Right ventricle myocardium inferior (tissue), 1 donor: ENCODE data around the gene F13B. TPM values are rescaled to one million over a fixed set of nuclear protein-coding genes. Genes with fewer than 3 reads are reported as not detected.
"Not testable (repeated sequence)": the region's sequence is repeated elsewhere in the genome, so short reads cannot be mapped to it uniquely, and the experiment has no call there.

Experiments used
- ATAC-seq: fragments of 200-7000 bp; cut with Tn5 transposase; one replicate; pipeline ENCODE4 v1.9.1; 2020; ENCODE audit warnings: mild to moderate bottlenecking, moderate library complexity
- DNase-seq: peaks from one replicate; pipeline ENCODE4 v3.0.0; 2021; ENCODE audit errors: missing footprints
- intact Hi-C: fragments of 100-400 bp; cut with DNase I; formaldehyde crosslinking; loops from one replicate; pipeline ENCODE4 v1.11.0; 2022
- total RNA-seq: library from RNA; stranded (reverse); fragmentation: NEBNext Ultra II Directional; extraction: Animal tissue kit (Norgen Biotek cat#: 25700); gene quantifications from one replicate; pipeline ENCODE4 v1.2.1, GENCODE V29; 2021
- donor health status: DM: no; HTN: yes; CAD: no; lungs with severe emphysema.

The F13B gene
- total RNA-seq, 1 donor from 2014 or later, result not detected

- DNase-seq (no peak), ATAC-seq (no peak)
- intact Hi-C loops, result no loop called here
Observed at GRCh38 chr1:196993916-196994315, 73.1 kb downstream of the F13B start.

GRCh38 chr1:196991919-196992651 lies 75.0 kb downstream of the F13B start:
- intact Hi-C loops, DNase-seq, ATAC-seq: not testable (repeated sequence)

Other genes with a start within 250 kb of the F13B start
- not detected for gene CFHR1, start 247.5 kb downstream of the F13B start, total RNA-seq
- gene CFHR4, start 179.2 kb downstream of the F13B start, total RNA-seq, result not detected
- gene CFHR2, start 123.5 kb downstream of the F13B start, total RNA-seq, result not detected
- not detected for gene CFHR5, start 89.7 kb downstream of the F13B start, total RNA-seq
- 0.35 TPM for gene ASPM, start 79.4 kb upstream of the F13B start, total RNA-seq
- gene ZBTB41, start 134.0 kb upstream of the F13B start, total RNA-seq, result 8.6 TPM
- gene CRB1, start 201.0 kb upstream of the F13B start, total RNA-seq, result 0.16 TPM